ENCODE measurements around the gene ANGPTL7.
"Not testable (repeated sequence)": the region's sequence is repeated elsewhere in the genome, so short reads cannot be mapped to it uniquely, and the experiment has no call there.

The ANGPTL7 gene, protein sequence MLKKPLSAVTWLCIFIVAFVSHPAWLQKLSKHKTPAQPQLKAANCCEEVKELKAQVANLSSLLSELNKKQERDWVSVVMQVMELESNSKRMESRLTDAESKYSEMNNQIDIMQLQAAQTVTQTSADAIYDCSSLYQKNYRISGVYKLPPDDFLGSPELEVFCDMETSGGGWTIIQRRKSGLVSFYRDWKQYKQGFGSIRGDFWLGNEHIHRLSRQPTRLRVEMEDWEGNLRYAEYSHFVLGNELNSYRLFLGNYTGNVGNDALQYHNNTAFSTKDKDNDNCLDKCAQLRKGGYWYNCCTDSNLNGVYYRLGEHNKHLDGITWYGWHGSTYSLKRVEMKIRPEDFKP

GRCh38 chr1:11188858-11189451, at the start of gene ANGPTL7:
Gene ANGPTL7, plus strand, starts transcription at chr1:11189355. Its CDS starts 225 bp downstream, at chr1:11189580.
- DNase-seq (ENCODE audit: low read depth in 2 of 2): no peak

DNA sequence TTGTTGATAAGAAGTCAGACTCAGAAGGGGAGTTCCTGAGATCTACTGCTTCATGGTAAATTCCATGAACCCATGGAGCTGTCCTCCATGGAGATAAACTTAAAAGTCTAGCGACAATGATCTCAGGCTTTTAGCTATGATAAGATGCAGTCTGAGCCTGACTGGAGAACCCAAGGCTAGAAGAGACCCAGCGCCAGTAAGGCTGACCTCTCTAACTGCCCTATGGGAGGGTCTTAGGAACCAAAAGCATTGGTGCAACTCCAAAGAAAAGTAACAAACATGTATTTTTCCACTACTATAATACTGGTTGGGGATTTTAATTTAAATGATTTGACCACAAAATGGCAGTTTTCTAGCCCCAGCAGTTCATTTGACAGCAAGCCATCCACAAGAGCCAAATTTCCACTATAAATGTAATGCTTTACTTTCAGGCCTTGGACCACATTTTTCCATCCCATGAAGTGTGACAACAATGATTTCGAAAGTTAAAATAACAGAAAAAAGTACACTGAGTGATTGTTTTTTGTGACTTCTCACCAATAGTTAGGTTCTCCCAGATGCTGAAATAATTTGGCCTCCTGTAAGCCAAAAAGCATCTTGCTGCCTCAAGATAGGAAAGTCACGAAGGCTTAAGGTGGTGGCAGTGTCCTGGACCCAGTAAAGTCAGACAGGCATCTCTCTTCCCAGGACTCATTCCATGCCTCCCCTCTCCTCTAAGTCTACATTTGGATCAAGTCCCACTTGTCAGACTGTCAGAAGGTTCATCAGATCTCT, 46.4 kb upstream of the ANGPTL7 start:
- no peak for DNase-seq (ENCODE audit: low read depth in 2 of 2)

DNA sequence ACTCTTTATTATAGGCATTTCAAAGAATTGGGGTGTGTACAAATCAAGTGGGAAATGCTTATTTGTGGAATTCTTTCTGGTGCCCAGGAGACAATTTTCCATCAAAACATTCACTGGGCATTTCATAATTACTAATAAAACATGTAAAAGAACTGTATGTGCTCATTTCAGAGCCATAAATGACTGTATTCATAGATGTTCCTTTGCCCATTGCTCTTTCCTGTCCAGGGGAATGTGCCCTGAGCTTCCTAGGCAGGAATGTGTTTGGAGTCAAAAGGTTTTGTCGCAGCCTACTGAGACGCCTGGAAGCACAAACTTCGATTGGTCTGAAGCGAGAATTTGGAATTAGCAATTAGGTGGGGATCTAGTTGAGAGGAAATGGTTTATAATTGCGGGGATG, 45.8 kb upstream of the ANGPTL7 start:
- no peak for DNase-seq (ENCODE audit: low read depth in 2 of 2)

DNA sequence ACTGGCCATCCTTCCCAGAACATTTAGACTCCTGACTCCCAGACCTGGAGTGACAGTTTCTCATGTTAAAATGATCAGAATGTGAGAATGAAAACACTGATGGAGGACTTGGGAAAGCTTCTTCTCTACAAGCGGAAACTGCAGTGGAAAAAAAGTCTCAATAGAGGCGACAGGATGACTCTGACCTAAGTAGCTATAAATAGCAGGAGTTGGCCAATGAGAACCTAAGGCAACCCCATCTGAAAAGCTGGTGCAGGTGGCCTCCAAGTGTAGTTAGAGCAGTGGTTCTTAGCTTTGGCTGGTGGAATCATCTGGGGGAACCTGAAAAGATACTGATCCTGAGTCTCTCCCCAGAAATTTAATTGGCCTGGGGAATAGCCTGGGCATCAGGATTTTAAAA, 45.2 kb upstream of the ANGPTL7 start:
- DNase-seq (ENCODE audit: low read depth in 2 of 2): no peak

GRCh38 chr1:11144570-11145256, 44.4 kb upstream of the ANGPTL7 start:
- no peak for DNase-seq (ENCODE audit: low read depth in 2 of 2)

DNA sequence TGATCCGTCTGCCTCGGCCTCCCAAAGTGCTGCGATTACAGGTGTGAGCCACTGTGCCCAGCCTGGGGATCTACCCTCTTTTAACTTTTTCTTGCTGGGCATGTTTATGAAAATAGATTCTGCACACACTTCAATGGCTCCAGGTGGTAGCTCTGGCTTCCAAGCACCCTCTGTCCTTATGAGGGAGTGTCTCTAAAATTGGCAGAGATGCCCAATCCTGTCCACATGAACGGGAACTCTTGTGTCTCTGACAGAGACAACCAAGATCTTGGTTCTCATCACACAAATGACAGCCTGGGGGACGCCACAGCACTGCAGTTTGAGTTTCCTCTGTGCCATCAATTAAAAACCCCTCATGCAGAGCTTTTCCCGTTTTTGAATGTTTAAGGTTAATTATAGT, 43.4 kb upstream of the ANGPTL7 start:
- no peak for DNase-seq (ENCODE audit: low read depth in 2 of 2)

DNA sequence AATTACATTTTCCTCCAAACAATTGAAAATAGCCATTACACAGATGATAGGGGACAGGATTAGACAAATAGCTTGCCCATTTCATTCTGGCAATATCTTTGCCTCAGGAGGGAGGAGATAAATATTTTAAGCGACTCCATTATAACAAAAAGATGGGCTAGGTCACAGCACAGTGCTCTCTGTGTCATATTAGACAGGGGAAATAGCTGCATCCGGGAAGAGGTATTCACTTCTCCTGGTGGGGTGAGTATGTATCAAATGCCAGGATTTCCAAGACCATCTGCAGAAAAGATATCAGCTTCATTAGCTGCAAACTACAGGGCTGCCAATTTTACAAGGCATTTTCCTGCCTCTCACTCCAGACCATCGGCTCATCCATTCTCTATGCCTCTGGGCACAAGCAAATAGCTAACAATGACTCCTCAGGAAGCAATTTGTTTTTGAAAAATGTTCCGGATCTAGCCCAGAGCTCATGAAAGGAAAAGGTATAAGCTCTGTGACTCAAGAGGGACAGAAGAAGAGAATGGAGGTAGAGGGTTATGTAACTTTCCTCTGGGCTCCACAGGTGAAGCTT, 41.9 kb upstream of the ANGPTL7 start:
- DNase-seq (ENCODE audit: low read depth in 2 of 2): no peak

DNA sequence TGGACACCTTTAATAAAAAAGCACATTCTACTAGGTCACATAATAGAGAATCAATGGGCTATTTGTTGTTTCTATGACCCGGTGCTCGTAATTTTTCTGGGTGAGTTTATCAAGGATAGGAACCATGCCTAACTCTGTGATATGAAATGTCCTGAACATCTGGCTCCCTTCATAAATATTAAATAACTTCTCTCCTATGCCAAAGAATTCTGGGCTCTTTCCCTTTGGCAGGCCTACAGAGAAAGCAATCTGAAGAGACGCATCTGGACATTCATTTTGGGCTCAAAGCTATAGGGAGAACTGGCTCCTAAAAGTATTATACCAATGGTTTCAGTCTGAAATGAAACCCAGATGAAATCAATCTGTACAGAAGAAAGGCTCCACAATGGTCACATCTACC, 38.8 kb upstream of the ANGPTL7 start:
- DNase-seq (ENCODE audit: low read depth in 2 of 2): no peak

- no peak for DNase-seq (ENCODE audit: low read depth in 2 of 2)
Observed at GRCh38 chr1:11151114-11151513, 38.0 kb upstream of the ANGPTL7 start.

GRCh38 chr1:11151826-11152612, 37.1 kb upstream of the ANGPTL7 start:
- no peak for DNase-seq (ENCODE audit: low read depth in 2 of 2)

DNA sequence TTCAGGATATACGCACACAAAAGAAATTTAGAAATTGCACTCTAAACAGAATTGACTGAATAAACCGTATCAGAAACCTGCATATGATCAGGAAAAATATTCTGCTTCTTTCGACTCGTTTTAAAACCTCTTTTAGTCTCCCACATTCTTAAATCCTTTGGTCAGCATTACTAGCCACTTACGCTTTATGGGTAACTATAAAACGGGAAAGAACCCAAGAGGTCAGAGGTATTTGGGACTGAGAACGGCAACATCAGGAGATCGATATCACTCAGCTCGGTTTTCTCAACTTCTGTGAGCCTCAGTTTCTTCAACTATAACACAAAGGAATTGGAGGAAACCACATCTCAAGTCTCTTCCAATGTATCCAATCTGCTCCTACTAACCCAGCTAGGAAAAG, 36.4 kb upstream of the ANGPTL7 start:
- DNase-seq (ENCODE audit: low read depth in 2 of 2): no peak

DNA sequence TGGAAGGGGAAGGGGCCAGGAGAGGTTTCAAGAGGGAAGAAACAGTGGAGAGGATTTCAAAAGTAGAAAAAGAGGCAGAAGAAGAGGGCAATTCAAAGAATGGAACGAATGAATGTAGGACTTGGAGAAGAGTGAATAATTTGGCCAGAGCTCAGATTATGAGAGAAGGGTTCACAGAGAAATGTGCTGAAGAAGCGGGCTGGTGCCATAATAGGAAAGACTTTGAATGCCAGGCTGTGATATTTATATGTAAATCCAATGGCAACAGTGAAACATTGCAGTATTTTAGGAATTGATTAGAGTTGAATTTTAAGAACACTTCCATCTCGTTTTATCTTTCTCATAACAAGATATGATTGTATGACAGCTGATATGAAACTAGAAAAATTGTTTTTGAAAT, 36.0 kb upstream of the ANGPTL7 start:
- DNase-seq (ENCODE audit: low read depth in 2 of 2): no peak

DNA sequence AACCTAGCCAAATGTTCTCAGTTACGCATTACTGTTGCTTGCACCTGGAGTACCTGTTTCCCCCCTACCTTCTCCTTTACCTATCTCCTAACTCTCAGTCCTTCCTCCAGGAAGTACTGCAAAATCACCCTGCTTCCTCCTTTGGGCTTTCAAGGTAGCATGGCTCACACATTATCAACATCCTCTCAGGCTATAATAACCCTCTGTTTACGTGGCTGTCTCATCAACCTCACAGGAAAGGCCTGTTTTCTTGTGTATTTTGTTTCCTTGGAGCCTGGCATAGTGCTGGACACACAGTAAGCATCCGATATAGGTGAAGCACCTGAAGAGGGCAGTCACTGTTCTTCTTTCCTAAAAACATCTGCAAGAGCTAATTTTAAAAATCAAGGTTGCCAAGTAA, 32.7 kb upstream of the ANGPTL7 start:
- DNase-seq (ENCODE audit: low read depth in 2 of 2): no peak

DNA sequence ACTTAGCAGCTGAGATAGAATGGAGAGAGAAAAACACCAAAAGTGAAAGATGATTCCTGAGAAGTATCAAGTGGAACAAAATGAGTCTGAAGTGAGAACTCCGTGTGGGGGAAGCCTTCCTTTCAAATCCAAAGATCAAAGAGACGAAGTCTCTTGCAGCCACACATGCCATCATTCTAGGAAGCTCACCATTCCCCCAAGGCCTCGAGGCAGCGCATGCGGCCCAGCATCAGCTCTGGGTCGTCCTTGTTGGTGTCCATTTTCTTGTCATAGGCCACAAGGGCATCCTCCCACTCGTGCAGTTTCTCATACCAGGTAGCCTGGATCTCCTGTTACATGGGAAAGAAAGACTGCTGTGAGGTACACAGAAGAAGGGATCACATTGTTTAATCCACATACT, 32.2 kb upstream of the ANGPTL7 start:
- peak in 1 of 2 experiments; percentile 8 for DNase-seq (ENCODE audit: low read depth in 2 of 2)

DNA sequence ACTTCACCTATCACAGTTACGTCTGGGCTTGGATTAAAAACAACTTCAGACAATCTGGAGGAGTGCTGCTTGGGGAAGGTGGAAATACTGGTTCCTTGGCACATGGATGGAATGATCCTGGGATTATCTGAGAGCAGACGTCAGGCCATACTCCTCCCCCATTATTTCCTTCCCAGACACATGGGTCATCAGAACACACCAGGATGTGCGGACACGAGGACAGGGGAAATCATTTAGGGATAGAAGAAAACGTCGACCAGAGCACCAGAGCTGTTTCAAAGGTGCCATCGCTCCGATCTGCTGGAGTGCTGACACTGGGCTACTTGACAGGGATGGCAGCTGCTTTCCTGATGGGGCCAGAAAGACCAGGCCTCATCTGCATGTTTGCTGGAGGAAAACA, 31.8 kb upstream of the ANGPTL7 start:
- DNase-seq (ENCODE audit: low read depth in 2 of 2): no peak

DNA sequence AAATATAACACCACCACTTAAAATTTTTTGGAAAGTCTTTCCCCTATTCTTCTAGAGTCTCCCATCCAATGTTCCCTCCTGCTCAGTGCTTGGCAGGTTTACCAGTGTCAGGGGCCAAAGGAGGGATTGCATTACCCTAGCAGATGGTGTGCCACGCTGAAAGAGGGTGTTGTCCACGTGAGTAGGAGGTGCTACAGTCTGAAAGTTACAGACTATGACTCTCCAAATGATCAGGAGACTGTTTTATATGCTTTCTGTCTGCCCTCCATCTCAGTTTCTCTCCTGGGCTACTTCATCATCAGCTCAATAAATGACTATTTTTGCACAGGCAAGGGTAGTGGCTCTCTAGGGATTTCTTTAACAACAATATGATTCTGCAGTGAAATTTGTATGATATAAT, 31.3 kb upstream of the ANGPTL7 start:
- no peak for DNase-seq (ENCODE audit: low read depth in 2 of 2)

DNA sequence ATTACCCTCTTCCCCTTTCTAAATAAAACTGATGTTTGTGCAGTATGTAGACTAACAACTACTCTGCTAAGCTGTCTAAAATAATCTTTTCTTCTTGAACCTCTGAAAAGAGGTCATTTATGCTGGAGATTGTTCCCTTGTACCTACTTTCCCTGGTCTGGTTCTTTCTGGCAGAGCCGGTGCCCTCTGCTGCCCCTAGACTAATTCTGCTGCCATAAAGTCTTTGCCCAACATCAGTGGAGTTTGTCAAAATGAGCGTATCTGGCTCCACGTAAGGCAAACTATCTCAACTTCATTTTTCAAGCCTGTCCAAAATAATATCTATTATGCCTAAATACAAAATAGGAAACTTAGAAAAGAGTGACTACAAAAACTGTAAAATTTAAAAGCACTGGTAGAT, 30.9 kb upstream of the ANGPTL7 start:
- no peak for DNase-seq (ENCODE audit: low read depth in 2 of 2)

DNA sequence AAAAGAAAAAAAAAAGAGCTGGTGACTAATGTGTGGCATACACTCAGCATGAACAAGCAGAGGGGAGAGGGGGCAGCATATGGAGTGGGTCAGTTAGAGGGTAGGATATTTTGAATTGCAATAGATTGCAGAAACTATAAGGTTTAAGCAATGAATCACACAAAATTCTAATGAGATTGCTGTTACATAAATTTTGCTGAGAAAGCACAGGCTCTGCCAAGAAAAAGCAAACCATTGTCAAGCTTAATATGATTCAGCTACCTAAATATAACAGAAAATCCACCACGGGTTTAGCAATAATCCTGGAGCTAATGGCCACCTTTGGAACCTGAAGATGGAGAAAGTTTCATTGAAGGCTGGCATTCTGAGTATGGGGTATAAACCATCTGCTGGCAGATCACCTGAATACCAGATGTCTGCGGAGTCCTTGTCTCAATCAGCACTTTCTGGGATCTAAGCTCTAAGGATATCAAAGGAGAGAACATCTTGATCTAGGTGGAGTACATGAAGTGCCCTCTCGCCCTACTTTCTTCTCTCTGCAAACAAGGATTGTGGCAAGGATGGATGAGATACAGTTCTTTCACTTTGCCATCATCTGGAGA, 30.3 kb upstream of the ANGPTL7 start:
- DNase-seq (ENCODE audit: low read depth in 2 of 2): no peak

GRCh38 chr1:11162752-11163151, 26.4 kb upstream of the ANGPTL7 start:
- DNase-seq (ENCODE audit: low read depth in 2 of 2): not testable (repeated sequence)

GRCh38 chr1:11166744-11167143, 22.4 kb upstream of the ANGPTL7 start:
- not testable (repeated sequence) for DNase-seq (ENCODE audit: low read depth in 2 of 2)

DNA sequence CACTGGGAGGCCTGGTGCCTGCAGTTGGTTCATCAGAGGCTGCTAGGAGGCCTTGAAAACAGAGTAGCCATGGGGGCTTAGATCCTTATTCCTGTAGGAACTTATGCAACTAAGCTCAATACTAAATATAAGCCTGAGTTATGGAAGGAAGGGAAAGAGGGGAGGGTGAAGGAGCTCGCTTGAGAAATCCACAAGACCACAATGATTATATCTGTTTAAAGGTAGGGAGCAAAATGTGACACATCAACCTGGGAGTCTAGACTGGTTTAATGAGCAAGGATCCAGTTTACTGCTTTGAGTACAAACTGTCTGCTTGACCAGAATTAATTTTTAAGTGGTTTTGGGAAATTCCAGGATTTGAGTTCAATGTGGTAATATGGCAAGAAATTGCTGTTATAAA, 20.4 kb upstream of the ANGPTL7 start:
- no peak for DNase-seq (ENCODE audit: low read depth in 2 of 2)

Data from stimulated activated CD4-positive, alpha-beta T cell treated with anti-CD3 and anti-CD28 coated beads, Interleukin-12 subunit alpha, Interleukin-12 subunit beta, amount 100 ng/mL, for 24 hours (primary cell).